ENCODE data around the gene ATIC.
"Not testable (repeated sequence)": the region's sequence is repeated elsewhere in the genome, so short reads cannot be mapped to it uniquely, and the experiment has no call there.

The ATIC gene

GRCh38 chr2:215311625-215312396, at the start of gene ATIC:
ATIC (plus strand) TSS chr2:215312059; CDS start chr2:215312143, 84 bp downstream.
- peak; percentile 90 to 93 for DNase-seq

GRCh38 chr2:215262303-215262702, 49.6 kb upstream of the ATIC start:
- DNase-seq, result no peak

GRCh38 chr2:215262741-215263362, 49.0 kb upstream of the ATIC start:
- no peak for DNase-seq

GRCh38 chr2:215264374-215264773, 47.5 kb upstream of the ATIC start:
- no peak for DNase-seq

- peak; percentile 59 to 83 for DNase-seq
Measured at GRCh38 chr2:215269397-215270117, 42.3 kb upstream of the ATIC start.

GRCh38 chr2:215270118-215270451, 41.8 kb upstream of the ATIC start:
- no peak for DNase-seq

GRCh38 chr2:215271446-215271845, 40.4 kb upstream of the ATIC start:
- no peak for DNase-seq

GRCh38 chr2:215272918-215273317, 38.9 kb upstream of the ATIC start:
- DNase-seq, result no peak

- no peak for DNase-seq
Measured at GRCh38 chr2:215274829-215275228, 37.0 kb upstream of the ATIC start.

- DNase-seq, result peak; percentile 38 to 71
Measured at GRCh38 chr2:215275824-215276223, 36.0 kb upstream of the ATIC start.

GRCh38 chr2:215277944-215278343, 33.9 kb upstream of the ATIC start:
- peak; percentile 14 to 82 for DNase-seq

- DNase-seq, result no peak
Measured at GRCh38 chr2:215280326-215280725, 31.5 kb upstream of the ATIC start.

- peak; percentile 16 to 23 for DNase-seq
Measured at GRCh38 chr2:215283221-215283620, 28.6 kb upstream of the ATIC start.

- no peak for DNase-seq
Measured at GRCh38 chr2:215286309-215286708, 25.6 kb upstream of the ATIC start.

- DNase-seq, result no peak
Measured at GRCh38 chr2:215288112-215288815, 23.6 kb upstream of the ATIC start.

GRCh38 chr2:215290980-215291599, 20.8 kb upstream of the ATIC start:
- DNase-seq, result peak in 1 of 2 donors; percentile 71

GRCh38 chr2:215293879-215294278, 18.0 kb upstream of the ATIC start:
- DNase-seq, result no peak

GRCh38 chr2:215299337-215299859, 12.5 kb upstream of the ATIC start:
- DNase-seq, result no peak

GRCh38 chr2:215301994-215302393, 9.9 kb upstream of the ATIC start:
- no peak for DNase-seq

GRCh38 chr2:215311259-215311624, 617 bp upstream of the ATIC start:
- DNase-seq, result not testable (repeated sequence)

GRCh38 chr2:215313255-215313613, 1.4 kb downstream of the ATIC start:
- DNase-seq, result no peak

GRCh38 chr2:215314896-215315295, 3.0 kb downstream of the ATIC start:
- DNase-seq, result no peak

- no peak for DNase-seq
Measured at GRCh38 chr2:215315301-215315700, 3.4 kb downstream of the ATIC start.

Data from inflammatory macrophage treated with lipopolysaccharide for 1 hour (primary cell).